ENCODE data around the gene DIAPH2. TPM values are rescaled to one million over a fixed set of nuclear protein-coding genes. Genes with fewer than 3 reads are reported as not detected.
"Not testable (repeated sequence)": the region's sequence is repeated elsewhere in the genome, so short reads cannot be mapped to it uniquely, and the experiment has no call there.

The DIAPH2 gene
- total and polyA plus RNA-seq, 8 donors: 1.9 to 10.0 (median 5.9) TPM

- DNase-seq: no peak
- TF ChIP-seq CTCF (IDR thresholded peaks at IDR 0.05): no peak
- no peak for FAIRE-seq
- no peaks in the 10 kb centered on the region for H3K4me1 ChIP-seq
- no peaks in the 10 kb centered on the region for H3K27me3 ChIP-seq
- 75 to 88% methylated on average over 5 of the region's 5 CpGs for WGBS, 2 donors
- H3K36me3 ChIP-seq: no peaks in the 10 kb centered on the region
- ATAC-seq: no peak
- intact Hi-C loops (cut with DNase I): no loop called here
- H3K4me3 ChIP-seq: no peak overlapping the region
- no peaks in the 10 kb centered on the region for H3K9me3 ChIP-seq
- H3K27ac ChIP-seq: no peak overlapping the region
Measured at GRCh38 chrX:96835660-96836289, 151.1 kb downstream of the DIAPH2 start.

GRCh38 chrX:96837808-96838207 is 153.2 kb downstream of the DIAPH2 start:
- TF ChIP-seq CTCF (IDR thresholded peaks at IDR 0.05): no peak
- DNase-seq (no peak), FAIRE-seq (no peak), ATAC-seq (no peak)
- Histone ChIP-seq H3K4me1 (no peaks in the 10 kb centered on the region), H3K36me3 (no peaks in the 10 kb centered on the region), H3K9me3 (no peaks in the 10 kb centered on the region), H3K27ac (no peak overlapping the region), H3K27me3 (no peaks in the 10 kb centered on the region), H3K4me3 (no peak overlapping the region)
- WGBS, 2 donors: 69 to 84% methylated on average over 3 of the region's 3 CpGs
- intact Hi-C loops (cut with DNase I): no loop called here

- H3K27ac ChIP-seq: no peak overlapping the region
- DNase-seq: no peak
- no peak for ATAC-seq
- 66 to 73% methylated on average over 1 of the region's 1 CpG for WGBS, 2 donors
- H3K9me3 ChIP-seq: no peaks in the 10 kb centered on the region
- intact Hi-C loops (cut with DNase I): no loop called here
- H3K4me1 ChIP-seq: no peaks in the 10 kb centered on the region
- H3K36me3 ChIP-seq: no peaks in the 10 kb centered on the region
- no peak overlapping the region for H3K4me3 ChIP-seq
- no peaks in the 10 kb centered on the region for H3K27me3 ChIP-seq
- no peak for TF ChIP-seq CTCF (IDR thresholded peaks at IDR 0.05)
- FAIRE-seq: no peak
Measured at GRCh38 chrX:96838537-96838936, 153.9 kb downstream of the DIAPH2 start.

GRCh38 chrX:96841325-96841724 is 156.7 kb downstream of the DIAPH2 start:
- WGBS, 2 donors: 59 to 83% methylated on average over 1 of the region's 1 CpG
- FAIRE-seq (no peak), ATAC-seq (no peak), DNase-seq (no peak)
- no peak for TF ChIP-seq CTCF (IDR thresholded peaks at IDR 0.05)
- Histone ChIP-seq H3K4me3 (no peak overlapping the region), H3K27ac (no peak overlapping the region), H3K9me3 (no peaks in the 10 kb centered on the region), H3K27me3 (peaks cover 0 to 9% (median 0%) of the 10 kb centered on the region in 4 donors), H3K36me3 (no peaks in the 10 kb centered on the region), H3K4me1 (no peaks in the 10 kb centered on the region)
- intact Hi-C loops (cut with DNase I): no loop called here

- intact Hi-C loops (cut with DNase I); H3K4me3 ChIP-seq; FAIRE-seq; H3K36me3 ChIP-seq; H3K27ac ChIP-seq; H3K9me3 ChIP-seq; DNase-seq; ATAC-seq; H3K27me3 ChIP-seq; H3K4me1 ChIP-seq: not testable (repeated sequence)
- 59 to 96% methylated on average over 3 of the region's 3 CpGs for WGBS, 2 donors
Measured at GRCh38 chrX:96841866-96842265, 157.2 kb downstream of the DIAPH2 start.

All from pancreas (tissue), 10 donors.